ENCODE measurements around the gene AFF2.

Gene AFF2

DNA sequence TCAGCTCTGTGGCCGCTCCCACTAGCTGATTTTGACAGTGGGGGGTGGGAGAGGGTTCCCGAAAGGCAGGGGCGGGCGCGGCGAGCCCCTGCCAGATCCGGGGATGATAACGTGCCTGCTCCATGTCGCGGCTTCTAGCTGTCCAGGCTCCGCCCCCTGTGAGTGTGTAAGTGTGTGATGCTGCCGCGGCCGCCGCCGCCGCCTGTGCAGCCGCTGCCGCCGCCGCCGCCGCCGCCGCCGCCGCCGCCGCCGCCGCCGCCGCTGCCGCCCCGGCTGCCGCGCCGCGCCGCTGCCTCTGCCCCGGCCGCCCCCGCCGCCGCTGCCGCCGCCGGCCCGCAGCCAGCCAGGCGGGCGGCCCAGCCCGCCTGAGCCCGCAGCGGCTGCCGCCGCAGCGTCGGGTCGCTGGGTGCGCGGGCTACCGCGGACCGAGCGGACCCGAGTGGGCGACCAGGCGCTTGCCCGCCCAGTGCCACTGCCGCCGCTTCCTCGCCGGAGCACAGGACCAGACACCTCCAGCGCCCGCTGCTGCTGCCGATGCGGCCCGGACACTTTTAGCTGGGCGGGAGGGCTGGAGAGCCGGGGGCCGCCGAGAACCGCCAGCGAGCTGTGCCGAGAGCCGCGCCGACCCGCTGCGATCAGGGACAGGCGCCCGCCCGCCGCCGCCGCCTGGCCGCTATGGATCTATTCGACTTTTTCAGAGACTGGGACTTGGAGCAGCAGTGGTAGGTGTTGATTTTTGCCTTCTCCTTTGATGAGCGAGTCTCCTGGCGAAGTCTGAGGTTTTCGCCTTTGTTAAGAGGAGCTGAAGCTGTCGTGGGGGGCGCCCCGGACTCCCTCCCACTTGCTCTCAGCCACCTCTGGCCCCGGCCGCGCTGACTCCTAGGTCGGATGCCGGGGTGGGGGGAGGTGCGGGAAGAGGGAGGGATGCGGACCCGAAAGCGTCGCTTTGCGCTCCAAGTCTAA is at the start of gene AFF2:
AFF2 (plus strand) TSS at position 195 of the 963 bp plus-strand sequence; CDS start at position 676, 481 bp downstream.
- DNase-seq: peak; percentile 11

DNA sequence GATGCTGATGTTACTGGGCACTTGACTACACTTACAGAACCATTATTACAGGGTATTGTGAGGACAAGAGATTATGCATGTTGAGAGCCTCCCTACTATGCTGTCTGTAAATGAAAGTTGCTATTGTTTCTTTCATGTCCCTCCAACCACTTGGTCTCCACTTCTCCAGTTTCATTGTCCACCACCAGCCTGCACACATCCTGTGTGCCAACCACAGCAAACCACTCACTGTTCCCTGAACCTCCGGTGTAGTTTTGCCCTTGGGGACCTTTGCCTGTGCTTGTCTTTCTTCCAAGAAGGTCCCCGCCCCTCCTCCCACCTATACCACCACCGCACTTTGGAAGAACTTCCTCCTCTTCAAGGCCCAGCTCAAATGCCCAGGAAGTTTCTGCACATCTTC is 43.1 kb upstream of the AFF2 start:
- no peak for DNase-seq

DNA sequence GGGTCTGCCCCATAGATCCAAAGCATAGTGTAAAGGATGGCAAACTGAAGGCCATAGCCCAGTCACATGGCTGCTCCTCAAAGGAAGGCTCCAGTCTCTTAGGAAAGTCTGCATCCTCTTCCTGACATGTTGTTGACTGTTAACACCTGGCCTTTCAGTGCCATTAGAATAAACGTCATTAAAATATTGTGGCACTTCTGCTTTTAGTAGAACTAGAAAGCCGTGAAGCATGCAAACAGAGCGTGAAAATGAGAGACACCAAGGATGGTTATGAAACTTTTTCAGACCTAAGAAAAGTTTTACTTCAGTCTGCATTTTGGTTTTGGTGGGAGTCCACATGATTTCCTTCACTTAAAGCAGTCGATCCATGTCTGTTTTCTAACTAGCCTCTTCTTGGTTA is 41.1 kb upstream of the AFF2 start:
- no peak for DNase-seq

DNA sequence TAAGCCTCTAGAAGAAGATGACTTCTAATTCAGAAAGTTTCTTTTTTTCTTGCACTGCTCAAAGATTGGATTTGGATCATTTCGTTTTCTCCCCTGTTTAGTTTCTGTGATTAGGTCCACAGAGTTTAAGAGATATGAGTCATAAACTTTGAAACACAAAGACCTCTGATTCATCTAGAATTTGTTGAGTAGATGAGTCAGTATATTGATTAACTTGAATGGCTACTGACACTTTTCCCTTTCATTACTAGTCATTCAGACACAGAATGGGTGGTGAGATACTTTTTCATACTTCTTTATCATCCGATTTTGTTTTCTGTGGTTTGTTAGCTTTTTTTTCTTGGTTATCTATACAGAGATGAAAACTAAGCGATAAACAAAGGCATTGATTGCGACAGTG is 34.1 kb upstream of the AFF2 start:
- DNase-seq: no peak

DNA sequence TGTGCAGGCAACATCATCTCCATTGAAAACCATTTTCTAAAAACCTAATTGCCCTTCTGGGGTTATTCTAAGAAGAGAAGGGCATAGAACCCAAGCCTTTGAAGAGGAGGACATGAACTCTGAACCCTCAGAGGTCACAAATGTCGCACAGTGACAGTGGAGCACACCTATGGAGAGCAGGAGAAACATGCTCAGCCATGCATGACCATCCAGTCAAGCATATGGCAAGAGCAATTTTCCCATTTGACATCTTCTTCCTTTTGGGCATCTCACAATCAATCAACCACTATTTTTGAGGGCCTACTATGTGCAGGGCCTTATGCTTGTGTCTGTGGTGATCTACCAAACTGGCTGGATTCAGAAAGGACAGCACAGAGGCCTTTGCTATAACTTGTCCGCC is 30.1 kb upstream of the AFF2 start:
- DNase-seq: no peak

DNA sequence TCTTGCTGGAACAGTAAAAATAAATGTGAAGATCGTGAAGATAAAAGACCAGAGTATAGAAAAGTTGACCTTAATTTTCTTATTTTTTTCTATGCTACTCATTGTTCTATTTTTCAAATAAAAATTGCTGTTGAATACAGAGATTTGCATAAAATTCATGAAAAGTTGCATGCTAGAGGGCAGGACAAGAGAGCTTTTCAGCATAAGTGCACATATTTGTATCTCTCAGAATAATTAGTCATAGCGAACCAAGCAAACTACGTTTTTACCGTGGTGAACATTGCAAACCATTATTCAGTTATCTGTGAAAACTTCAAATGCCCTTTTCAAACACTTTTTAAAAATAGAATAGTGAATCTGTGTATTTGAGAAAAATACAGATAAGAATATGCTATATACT is 26.4 kb upstream of the AFF2 start:
- DNase-seq: no peak

DNA sequence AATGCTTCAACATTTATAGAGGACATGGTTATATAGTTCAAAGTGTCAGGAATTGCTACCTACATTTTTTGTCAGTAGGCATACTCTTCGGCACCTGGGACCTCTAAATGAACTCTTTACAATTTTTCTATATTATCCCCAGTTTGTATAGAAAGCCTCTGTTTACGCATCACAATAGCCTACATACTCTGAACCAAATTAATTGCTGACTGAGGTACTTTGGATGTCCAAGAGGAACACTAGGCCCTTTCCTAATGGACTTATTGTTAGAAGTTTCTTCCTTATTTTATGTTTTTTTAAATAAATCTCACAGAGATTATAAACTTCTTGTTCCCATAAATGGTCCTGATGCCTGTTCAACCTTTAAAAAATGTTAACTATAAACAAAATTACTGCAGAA is 8.4 kb upstream of the AFF2 start:
- no peak for DNase-seq

DNA sequence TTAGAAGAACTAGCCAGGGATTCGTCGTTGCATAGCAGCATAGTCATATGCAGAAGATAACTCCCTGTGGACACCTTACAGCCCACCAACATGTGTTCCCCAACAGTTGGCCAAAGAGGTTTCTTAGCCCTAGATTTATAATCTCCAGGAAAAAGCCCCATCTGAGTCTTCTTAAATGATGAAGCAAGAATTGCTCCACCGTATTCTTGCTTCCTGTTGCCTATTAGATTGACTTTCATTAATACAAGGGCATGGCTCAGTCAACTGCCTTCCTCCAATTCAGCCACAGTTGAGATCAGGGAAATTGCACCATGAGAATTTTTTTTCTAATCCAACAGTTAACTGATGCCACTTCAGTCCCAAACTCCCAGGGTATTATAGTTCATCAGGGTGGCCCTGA is 5.2 kb upstream of the AFF2 start:
- no peak for DNase-seq

DNA sequence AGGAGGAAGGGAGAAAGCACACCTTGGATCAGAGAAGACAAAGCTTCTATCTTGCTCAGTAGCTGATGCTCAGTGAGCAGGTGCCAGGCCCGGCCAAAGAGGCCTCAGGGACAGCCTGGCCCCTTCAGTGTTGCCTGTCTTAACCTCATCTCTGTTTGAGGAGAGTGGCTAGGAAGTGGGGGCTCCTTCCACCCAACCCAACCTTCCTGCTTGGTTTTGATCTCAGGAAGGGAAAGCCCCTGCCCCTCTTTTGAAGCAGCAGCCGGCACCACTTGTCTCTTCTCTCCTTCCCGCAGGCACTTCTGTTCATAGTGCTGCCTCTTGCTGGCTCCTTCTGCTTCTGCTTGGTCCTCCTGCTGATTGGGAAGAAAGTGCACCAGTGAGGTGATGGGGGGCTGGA is 2.4 kb upstream of the AFF2 start:
- DNase-seq: no peak

DNA sequence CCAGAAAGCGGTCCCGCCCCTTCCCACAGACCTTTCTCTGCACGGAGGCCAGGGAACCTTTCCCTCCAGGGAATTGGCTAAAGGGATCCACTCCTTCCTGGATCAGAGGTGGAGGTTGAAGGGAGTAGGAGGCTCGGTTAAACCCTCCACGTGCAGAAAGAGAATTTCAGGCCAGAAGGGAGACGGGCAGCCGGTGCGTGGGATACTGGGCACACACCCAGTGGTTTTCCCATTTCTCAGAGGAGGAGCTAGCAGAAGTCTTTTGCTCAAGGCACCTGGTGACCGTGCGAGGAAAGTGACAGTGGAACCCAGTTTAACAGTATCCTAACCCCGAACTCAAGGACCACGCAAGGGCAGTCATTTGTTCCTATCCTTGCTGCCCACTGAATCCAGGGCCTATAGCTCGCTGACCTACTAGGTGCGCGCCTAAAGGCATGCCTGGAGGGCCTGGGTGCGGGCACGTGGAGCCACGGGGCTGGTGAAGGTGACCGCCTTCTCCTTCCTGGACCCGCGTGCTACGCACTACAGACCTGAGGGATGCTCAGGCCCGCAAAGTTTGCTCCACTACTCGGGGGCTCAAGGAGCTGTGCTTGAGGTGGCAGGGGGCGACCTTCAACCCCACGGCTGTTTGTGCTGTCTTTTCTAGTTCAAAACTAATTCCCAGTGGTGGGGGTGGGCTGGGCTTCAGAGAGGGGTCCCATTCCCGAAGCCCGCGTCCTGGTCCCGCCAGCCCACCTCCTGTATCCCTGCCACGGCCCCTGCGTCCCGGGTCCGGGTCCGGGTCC is 587 bp upstream of the AFF2 start:
- no peak for DNase-seq

DNA sequence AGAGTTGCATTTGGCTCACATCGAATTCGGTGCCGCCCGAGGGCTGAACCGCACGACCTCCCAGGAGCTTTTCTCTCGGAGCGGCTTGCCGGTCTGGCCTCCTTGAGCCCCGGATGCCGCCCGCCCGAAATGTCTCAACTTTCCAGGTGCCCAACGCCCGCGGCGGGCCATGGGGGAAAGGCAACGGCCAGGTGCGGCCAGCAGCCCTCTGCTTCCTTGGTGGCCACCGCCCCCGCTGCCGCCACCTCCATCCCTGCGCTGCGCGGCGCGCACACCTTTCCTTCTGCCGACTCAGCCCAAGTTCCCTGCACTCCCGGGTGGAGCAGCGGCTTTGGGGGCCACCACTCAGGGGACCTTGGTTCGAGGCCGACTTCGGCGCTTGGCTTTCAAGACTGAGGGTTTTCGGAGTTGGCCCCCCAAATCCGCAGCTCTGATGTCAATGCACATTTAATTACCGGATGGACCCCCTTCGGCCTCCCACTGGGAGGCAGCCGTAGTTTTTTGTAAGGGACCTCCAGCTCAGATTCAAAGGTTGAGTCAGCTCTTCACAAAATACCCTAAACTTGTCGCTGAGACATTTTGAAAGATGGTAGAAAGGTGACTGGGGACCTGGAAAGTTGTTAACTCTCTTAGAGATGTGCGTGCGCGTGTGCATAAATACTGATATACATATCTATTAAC is 1.1 kb downstream of the AFF2 start:
- no peak for DNase-seq

DNA sequence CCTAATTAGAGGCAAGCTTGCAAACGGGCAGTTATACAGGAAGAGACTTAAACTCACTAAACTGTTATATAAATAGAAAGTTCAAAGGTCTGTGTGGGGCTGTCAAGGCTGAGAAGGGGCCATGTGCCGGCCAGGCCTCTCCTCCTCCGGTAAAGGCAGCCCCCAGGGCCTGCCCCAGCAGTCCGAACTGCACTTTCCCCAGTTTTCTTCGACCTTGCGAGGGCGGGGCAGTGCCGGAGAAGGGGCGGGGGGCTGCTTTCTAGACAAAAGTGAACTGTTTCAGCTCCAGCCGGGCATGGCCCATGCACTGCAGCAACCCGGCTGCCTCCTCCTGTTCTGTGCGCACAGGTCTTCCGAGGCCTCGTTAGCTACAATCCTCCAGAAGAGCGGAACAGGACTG is 4.1 kb downstream of the AFF2 start:
- DNase-seq: no peak

DNA sequence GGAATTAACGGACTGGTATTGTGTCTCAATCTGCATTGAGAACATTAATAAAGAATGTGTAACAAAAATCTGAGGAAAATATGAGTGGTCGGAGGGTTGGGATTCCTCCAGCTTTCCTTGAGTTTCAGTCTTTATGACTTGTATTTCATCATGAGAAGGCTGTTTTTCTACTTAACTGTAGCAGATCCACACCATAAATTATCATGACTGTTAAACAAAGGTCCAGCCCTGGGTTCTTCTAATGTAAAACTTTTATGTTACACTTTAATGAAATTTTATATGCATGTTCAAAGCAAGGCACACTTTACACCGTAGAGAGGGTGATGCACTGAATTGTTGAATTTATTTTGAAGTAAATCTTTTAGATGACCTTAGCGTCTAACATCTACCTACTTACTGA is 7.0 kb downstream of the AFF2 start:
- no peak for DNase-seq

DNA sequence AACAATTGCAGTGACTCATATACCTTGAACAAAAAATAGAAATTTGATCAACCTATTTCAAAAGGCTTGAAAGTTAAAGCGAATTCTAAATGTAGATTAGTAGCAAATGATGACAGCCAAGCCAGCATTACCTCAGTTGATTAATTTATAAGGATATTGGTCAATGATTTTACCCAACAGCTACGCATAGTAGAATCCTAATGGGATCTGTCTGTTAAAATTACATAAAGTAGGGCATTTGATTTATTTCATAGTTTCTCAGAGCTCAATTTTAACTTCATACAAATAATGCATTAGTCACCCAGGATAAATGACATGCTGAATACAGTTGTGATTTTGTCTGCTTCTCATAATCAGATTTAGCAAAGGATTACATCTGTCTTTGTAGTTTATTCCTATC is 12.0 kb downstream of the AFF2 start:
- no peak for DNase-seq

DNA sequence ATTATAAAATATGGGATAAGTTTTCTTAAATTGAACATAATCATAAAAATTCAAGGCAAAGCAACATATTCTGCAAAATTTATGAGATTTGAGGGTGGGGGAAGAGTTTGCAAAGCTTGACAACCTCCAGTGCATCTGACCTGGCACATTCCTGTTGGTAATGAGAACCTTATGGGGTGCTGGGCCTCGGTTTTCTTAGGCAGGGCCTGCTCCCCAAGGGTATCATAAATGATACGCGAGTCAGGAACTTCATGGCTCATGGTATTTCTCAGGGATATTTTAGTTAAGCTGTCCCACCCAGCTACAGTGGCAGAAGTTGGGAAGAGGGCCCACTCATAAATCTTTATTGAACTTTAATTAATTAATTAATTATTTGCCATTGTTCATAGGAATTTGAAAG is 13.2 kb downstream of the AFF2 start:
- DNase-seq: no peak

DNA sequence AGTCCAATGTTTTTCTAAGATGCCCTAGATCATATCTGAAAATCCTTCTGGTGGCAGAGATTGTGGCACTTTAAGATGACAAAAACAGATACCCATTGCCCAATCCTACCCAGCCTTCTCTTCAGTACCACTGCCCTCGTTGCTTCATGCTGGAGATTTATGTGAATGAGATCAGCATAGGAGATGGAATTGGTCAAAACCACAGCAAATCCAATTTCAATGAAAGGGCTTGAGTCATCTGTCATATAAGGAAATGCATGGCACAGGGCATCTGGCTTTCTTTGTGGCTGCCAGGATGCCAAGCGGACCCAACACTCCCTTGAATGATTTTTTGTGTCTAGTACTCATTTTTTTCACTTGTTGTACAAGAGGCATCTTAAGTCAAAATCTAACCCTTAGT is 16.8 kb downstream of the AFF2 start:
- DNase-seq: no peak

DNA sequence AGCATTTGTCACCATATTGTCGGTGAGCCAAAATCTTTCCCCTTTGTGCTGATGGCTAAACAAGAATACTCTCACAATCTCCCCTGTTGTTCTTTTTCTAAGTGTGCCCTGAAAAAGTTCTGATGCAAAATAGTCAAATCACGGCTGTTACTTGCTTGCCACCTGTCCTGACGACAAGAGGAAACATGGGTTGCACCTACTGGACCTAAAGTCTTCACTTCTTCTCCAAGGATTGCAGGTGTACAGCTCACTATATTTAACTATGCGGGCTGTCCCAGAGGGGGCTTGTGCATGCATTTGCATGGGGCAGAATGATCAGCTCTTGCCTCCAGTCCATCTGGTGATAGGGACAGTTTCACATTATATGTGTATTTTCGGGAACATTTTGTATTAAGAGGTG is 21.6 kb downstream of the AFF2 start:
- no peak for DNase-seq

DNA sequence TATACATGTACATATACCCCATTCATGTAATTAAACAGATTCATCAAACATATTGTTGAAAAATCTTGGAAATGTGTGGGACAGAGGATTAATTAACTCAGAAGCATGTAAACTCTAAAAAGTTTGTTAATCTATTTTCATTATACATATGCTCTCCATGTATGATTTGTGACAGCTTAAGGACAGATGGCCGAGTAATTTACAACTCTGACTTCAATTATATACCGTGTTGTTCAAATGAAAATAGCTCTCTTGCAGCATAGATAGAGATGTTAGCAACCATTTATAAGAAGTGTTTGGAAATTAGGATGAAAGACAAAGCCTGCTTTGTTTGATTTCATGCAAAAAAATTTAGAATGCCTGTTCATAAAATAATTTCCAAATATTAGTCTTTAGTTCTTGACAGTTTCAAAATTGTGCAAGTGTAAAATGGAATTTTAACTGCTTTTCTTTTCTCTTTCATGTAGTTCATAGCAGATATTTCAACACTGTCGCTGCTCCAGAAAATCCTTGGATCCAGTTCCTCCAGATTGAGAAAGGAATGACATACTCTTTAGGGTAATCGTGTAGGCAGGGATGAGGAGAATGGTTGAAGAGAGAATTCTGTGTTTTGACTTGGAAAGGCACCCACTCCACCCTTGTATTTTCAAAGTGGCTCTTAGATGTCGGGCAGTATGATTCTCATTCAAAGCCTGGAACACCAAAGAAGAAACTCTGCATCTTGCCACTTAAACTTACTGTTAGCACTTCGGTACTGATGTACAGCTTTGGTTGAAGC is 23.1 kb downstream of the AFF2 start:
- DNase-seq: no peak

DNA sequence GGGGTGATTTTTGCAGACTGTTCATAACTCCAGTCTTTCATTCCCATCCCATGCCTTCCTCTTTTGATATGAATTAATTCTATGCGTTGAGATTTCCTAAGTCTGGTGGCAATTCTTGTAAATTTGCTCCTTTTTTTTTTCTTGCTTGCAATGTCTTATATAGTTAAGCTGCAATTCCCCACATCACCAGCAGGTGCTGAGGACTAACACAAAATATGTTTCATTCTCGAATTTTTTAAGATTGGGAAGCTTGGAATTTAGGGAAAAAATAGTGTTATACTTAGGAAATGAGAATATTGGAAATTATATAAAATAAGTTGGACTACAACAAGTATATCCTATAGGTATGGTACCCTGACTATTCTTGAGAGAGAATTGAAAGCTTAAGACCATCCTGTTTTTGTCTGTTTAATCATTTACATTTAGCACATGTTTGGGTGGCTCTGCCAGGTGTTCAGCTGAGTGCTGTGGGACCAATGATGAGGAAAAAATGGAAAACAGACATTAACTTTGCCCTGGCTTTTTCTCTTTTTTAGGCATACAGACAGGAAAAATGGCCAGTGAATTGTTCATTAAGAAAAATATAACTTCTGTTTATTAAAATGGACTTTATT is 30.2 kb downstream of the AFF2 start:
- peak; percentile 48 for DNase-seq

DNA sequence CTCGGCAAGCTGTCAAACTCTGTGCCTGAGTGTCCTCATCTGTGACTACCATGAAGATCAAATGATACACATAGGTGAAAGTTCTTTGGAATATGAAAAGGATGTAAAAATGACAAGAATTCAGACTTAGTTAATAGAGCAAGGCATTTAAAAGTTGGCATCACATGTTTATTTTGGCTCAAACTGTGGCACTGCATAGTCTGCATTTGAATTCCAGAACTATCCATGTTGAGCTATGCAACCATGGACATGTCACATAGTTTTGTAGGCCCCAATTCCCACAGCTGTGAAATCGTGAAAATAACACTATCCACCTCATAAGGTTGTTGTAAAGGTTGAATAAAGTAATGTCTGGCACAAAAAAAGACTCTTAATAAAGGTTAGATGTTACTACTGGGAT is 33.9 kb downstream of the AFF2 start:
- DNase-seq: no peak

DNA sequence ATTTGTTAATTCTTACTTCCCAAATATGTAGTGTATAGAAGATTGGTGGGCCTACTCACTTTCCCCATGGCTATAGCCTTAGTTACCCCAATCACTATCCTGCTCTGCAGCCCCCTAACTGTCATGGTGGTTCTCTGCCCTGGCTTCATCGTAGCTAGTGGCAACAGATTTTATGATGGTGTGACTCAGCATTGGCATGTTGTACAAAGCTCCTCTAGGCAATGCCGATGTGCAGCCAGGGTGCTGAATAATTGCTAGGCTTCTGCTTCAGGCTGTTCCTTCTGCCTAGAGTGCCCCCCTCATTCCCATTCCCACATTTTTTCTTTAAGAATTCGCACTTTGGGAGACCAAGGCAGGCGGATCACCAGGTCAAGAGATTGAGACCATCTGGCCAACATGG is 35.2 kb downstream of the AFF2 start:
- no peak for DNase-seq

DNA sequence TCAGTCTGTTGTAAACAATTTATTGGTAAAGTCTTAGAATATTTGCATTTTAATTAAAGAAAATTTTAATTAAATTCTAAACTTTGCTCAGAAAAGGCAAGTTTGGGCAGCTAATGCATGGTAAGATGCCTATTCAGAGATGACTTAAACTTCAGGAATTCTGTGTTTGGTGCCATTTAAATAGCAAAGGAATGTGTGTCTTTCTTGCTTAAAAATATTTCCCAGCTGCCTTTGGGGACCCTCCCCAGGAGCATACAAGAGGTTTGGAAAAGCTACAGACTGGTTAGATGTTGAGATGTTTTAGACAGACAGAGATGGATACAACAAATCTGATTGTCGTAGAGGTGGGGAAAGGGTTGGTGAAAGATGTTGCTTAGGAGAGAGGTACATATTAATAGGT is 36.5 kb downstream of the AFF2 start:
- DNase-seq: no peak
